Right lobe of liver (tissue), 4 donors: Measurements from ENCODE around the gene SERINC1.

Experiments
- POLR2A ChIP-seq: fragments of 450-650 bp; IDR thresholded peaks from one replicate; pipeline ENCODE4 v1.6.1; 2017; ENCODE audit warnings: antibody characterized with exemption, mild to moderate bottlenecking
- TF ChIP-seq, protein P1 (sequence below), 4 donors: fragments of 200-600 bp in 3 of 4; fragments of 450-650 bp in 1 of 4; IDR thresholded peaks; one replicate each; pipeline versions ENCODE4 v1.5.1 to v1.8.0; 2016 to 2022; ENCODE audit warnings: antibody characterized with exemption in 4 of 4, mild to moderate bottlenecking in 2 of 4
- donor health status: DM: no; HTN: no; CAD: no.
- donor health status: DM: no; HTN: no; CAD: no.
- donor health status: DM: no; HTN: yes; CAD: no.

- TF ChIP-seq, protein P1, sequence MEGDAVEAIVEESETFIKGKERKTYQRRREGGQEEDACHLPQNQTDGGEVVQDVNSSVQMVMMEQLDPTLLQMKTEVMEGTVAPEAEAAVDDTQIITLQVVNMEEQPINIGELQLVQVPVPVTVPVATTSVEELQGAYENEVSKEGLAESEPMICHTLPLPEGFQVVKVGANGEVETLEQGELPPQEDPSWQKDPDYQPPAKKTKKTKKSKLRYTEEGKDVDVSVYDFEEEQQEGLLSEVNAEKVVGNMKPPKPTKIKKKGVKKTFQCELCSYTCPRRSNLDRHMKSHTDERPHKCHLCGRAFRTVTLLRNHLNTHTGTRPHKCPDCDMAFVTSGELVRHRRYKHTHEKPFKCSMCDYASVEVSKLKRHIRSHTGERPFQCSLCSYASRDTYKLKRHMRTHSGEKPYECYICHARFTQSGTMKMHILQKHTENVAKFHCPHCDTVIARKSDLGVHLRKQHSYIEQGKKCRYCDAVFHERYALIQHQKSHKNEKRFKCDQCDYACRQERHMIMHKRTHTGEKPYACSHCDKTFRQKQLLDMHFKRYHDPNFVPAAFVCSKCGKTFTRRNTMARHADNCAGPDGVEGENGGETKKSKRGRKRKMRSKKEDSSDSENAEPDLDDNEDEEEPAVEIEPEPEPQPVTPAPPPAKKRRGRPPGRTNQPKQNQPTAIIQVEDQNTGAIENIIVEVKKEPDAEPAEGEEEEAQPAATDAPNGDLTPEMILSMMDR (IDR thresholded peaks at IDR 0.05): no peak
- TF ChIP-seq POLR2A: no peak
Measured at GRCh38 chr6:122428781-122429180, 42.8 kb downstream of the SERINC1 start.
